Natural killer cell (primary cell): ENCODE results near the gene GDI2. TPM values are rescaled to one million over a fixed set of nuclear protein-coding genes. Genes with fewer than 3 reads are reported as not detected.
A peak's percentile ranks its signal among the peaks of the same experiment; 100 is the strongest.

Source experiments
- ATAC-seq, 3 donors: fragments of 150-1000 bp in 2 of 3; fragments of 200-7000 bp in 1 of 3; cut with Tn5 transposase; 1 replicate in 1 of 3; 2 replicates in 2 of 3; pipeline ENCODE4 v1.10.0; 2021; ENCODE audit warnings: mild to moderate bottlenecking in 2 of 3, moderate library complexity in 2 of 3
- DNase-seq, 2 donors: peaks; one replicate each; pipeline versions ENCODE4 v3.0.0 to v3.0.0-alpha.2; 2013 to 2021; ENCODE audit warnings: mixed read lengths in 1 of 2
- H3K27ac ChIP-seq: one replicate; pipeline ENCODE4 v1.5.1; 2013; ENCODE audit warnings: mild to moderate bottlenecking, low read length
- H3K27me3 ChIP-seq: one replicate; pipeline ENCODE4 v1.6.1; 2013; ENCODE audit warnings: low read length; ENCODE audit not compliant: control insufficient read depth, insufficient read depth
- H3K36me3 ChIP-seq: one replicate; pipeline ENCODE4 v1.6.1; 2013; ENCODE audit warnings: low read length; ENCODE audit not compliant: control insufficient read depth, insufficient read depth
- H3K4me1 ChIP-seq: one replicate; pipeline ENCODE4 v1.6.1; 2013; ENCODE audit warnings: low read length; ENCODE audit not compliant: control insufficient read depth, insufficient read depth
- H3K4me3 ChIP-seq: one replicate; pipeline ENCODE4 v1.5.1; 2013; ENCODE audit warnings: low read length
- H3K9me3 ChIP-seq: one replicate; pipeline ENCODE4 v1.6.1; 2013; ENCODE audit warnings: low read length; ENCODE audit not compliant: control insufficient read depth, insufficient read depth
- H3K27ac Mint-ChIP-seq, 2 donors: one replicate each; pipeline ENCODE4 v1.8.0; 2022; ENCODE audit warnings: mild to moderate bottlenecking in 2 of 2, mixed read lengths in 2 of 2, moderate library complexity in 1 of 2
- H3K27me3 Mint-ChIP-seq, 2 donors: one replicate each; pipeline ENCODE4 v1.8.0; 2022; ENCODE audit warnings: low read depth in 2 of 2, mixed read lengths in 2 of 2
- H3K36me3 Mint-ChIP-seq: one replicate; pipeline ENCODE4 v1.8.0; 2022; ENCODE audit warnings: mixed read lengths
- H3K4me1 Mint-ChIP-seq, 2 donors: one replicate each; pipeline ENCODE4 v1.8.0; 2022; ENCODE audit warnings: mixed read lengths in 2 of 2
- H3K4me3 Mint-ChIP-seq: one replicate; pipeline ENCODE4 v1.8.0; 2022; ENCODE audit warnings: mild to moderate bottlenecking, moderate library complexity, mixed read lengths
- H3K9me3 Mint-ChIP-seq, 2 donors: one replicate each; pipeline ENCODE4 v1.8.0; 2022; ENCODE audit warnings: mixed read lengths in 2 of 2
- WGBS: methylation state at CpG from one replicate; pipeline ENCODE4 v1.1.7; 2013; ENCODE audit warnings: missing lambda C conversion rate; ENCODE audit not compliant: insufficient coverage; 5-methylcytosine and 5-hydroxymethylcytosine counted together
- intact Hi-C: fragments of 100-400 bp; cut with micrococcal nuclease; formaldehyde crosslinking; loops from one replicate; pipeline ENCODE4 v1.14.2; 2022
- total RNA-seq, 4 donors: library from RNA; stranded (reverse); fragments of 120-200 nt in 1 of 4; gene quantifications; one replicate each; pipeline versions ENCODE4 v1.2.3 to v1.2.4, GENCODE V29; 2013 to 2022
- TF ChIP-seq, protein P1 (sequence below): fragments of 200-600 bp; IDR thresholded peaks from one replicate; pipeline ENCODE4 v1.8.0; 2022; ENCODE audit warnings: antibody characterized with exemption

The GDI2 gene
- total RNA-seq, 3 donors from 2014 or later (not counting 1 experiment from before 2014, with no cell fraction given), result 97.9 to 104 (median 104) TPM

DNA sequence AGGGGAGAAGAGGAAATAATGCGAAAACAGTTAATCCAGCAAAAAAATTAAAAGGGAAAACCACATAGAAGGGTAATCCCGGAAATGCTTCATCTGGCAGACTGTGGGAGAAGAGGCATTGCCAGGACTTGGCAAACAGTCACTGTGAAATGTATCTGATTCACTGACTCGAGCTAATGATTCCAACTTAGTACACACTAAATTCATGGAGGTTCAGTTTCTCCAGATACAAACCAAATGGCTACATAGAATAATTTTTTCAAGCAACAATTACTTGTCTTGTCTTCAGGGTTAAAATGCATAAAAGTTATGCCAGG lies 36.4 kb downstream of the GDI2 start:
- Mint-ChIP-seq H3K36me3 (no peaks in the 10 kb centered on the region), H3K9me3 (no peaks in the 10 kb centered on the region), H3K4me1 (peaks cover 41 to 44% of the 10 kb centered on the region in 2 donors), H3K4me3 (no peak overlapping the region), H3K27me3 (no peaks in the 10 kb centered on the region), H3K27ac (peak overlapping the region in 1 of 2 donors; percentile 73)
- DNase-seq, result no peak
- peaks cover 7% of the 10 kb centered on the region for H3K4me1 ChIP-seq
- H3K27ac ChIP-seq, result no peak overlapping the region
- no peak overlapping the region for H3K4me3 ChIP-seq
- WGBS, result 81% methylated on average over 3 of the region's 3 CpGs
- no peaks in the 10 kb centered on the region for H3K27me3 ChIP-seq
- intact Hi-C loops, result no loop called here
- peaks cover 22% of the 10 kb centered on the region for H3K36me3 ChIP-seq
- TF ChIP-seq, protein P1, sequence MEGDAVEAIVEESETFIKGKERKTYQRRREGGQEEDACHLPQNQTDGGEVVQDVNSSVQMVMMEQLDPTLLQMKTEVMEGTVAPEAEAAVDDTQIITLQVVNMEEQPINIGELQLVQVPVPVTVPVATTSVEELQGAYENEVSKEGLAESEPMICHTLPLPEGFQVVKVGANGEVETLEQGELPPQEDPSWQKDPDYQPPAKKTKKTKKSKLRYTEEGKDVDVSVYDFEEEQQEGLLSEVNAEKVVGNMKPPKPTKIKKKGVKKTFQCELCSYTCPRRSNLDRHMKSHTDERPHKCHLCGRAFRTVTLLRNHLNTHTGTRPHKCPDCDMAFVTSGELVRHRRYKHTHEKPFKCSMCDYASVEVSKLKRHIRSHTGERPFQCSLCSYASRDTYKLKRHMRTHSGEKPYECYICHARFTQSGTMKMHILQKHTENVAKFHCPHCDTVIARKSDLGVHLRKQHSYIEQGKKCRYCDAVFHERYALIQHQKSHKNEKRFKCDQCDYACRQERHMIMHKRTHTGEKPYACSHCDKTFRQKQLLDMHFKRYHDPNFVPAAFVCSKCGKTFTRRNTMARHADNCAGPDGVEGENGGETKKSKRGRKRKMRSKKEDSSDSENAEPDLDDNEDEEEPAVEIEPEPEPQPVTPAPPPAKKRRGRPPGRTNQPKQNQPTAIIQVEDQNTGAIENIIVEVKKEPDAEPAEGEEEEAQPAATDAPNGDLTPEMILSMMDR, result no peak
- H3K9me3 ChIP-seq, result no peaks in the 10 kb centered on the region
- ATAC-seq, result no peak

DNA sequence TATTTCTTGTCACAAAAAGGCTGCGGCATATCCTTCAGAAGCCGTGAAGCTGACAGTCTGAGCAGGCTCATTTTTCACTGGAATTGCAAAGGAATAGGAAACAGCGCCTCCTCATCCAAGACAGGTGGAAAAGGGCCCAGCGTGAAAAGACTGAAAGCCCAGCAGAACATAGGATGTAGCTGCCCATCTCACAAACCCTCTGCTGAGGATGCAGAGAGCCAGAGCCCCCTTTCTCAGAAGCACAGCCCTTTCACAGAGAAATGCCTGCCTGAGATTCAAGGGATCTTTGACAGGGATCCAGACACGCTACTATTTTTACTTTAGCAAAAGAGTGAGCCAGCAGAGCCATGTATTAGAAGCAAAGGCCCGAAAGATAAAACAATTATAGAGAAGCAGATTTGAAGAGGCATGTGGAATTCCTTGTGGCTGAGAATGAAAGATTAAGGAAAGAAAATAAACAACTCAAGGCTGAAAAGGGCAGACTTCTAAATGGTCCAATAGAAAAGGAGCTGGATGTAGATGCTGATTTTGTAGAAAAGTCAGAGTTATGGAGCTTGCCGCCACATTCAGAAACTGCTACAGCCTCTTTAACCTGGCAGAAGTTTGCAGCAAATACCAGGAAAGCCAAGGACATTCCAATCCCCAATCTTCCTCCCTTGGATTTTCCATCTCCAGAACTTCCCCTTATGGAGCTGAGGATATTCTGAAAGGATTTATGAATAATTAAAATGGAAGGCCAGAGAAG lies 36.9 kb downstream of the GDI2 start:
- Mint-ChIP-seq H3K4me3 (no peak overlapping the region), H3K4me1 (peaks cover 39 to 42% of the 10 kb centered on the region in 2 donors), H3K27ac (peak overlapping the region; percentile 69 to 73), H3K27me3 (no peaks in the 10 kb centered on the region), H3K36me3 (no peaks in the 10 kb centered on the region), H3K9me3 (no peaks in the 10 kb centered on the region)
- TF ChIP-seq, protein P1, result no peak
- Histone ChIP-seq H3K4me3 (no peak overlapping the region), H3K27ac (peak overlapping the region; percentile 1), H3K27me3 (no peaks in the 10 kb centered on the region), H3K4me1 (peaks cover 7% of the 10 kb centered on the region), H3K9me3 (no peaks in the 10 kb centered on the region), H3K36me3 (peaks cover 22% of the 10 kb centered on the region)
- intact Hi-C loops, result no loop called here
- no peak for DNase-seq
- WGBS, result 94% methylated on average over 7 of the region's 7 CpGs
- ATAC-seq, result peak in 1 of 3 donors; percentile 25

DNA sequence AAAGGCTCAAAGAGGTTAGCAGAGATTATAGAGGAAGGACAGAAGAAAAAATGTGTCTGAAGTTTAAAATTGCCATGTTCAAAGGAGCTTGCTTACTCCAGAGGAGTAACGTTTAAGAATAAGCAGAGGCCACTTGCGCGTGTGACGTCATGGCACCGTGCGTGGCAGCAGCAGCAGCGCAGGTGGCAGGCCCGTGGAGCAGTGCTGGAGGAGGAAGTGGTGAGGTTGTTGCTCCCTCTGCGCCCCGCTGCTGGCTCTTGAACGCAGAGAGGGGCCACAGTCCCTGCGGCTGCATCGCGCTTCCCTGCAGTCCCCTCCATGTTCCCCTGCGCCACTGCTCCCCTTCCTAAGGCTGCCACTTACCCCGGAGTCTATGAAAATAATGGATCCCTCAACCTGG lies 37.5 kb downstream of the GDI2 start:
- Histone ChIP-seq H3K36me3 (peaks cover 25% of the 10 kb centered on the region), H3K27me3 (no peaks in the 10 kb centered on the region), H3K4me3 (no peak overlapping the region), H3K9me3 (no peaks in the 10 kb centered on the region), H3K4me1 (peaks cover 7% of the 10 kb centered on the region), H3K27ac (peak overlapping the region; percentile 1)
- peak overlapping the region; percentile 69 to 73 for H3K27ac Mint-ChIP-seq
- H3K4me1 Mint-ChIP-seq, result peaks cover 36 to 42% of the 10 kb centered on the region in 2 donors
- H3K4me3 Mint-ChIP-seq, result no peak overlapping the region
- ATAC-seq (peak; percentile 71 to 89 (median 75)), DNase-seq (peak; percentile 21 to 93)
- H3K27me3 Mint-ChIP-seq, result no peaks in the 10 kb centered on the region
- intact Hi-C loops, result no loop called here
- H3K36me3 Mint-ChIP-seq, result no peaks in the 10 kb centered on the region
- no peaks in the 10 kb centered on the region for H3K9me3 Mint-ChIP-seq
- 54% methylated on average over 16 of the region's 16 CpGs for WGBS
- TF ChIP-seq, protein P1, result no peak
